A673 (cell line): ENCODE measurements around the gene PPP6R2. TPM values are rescaled to one million over a fixed set of nuclear protein-coding genes. Genes with fewer than 3 reads are reported as not detected.
A peak's percentile ranks its signal among the peaks of the same experiment; 100 is the strongest.

Experiments
- BruUV-seq: library from RNA; stranded (reverse); fragments of 400-500 nt; replicated peaks from 2 replicates; lab custom pipeline; 2021; lab: Mats Ljungman, UMichigan
- CTCF ChIA-PET: fragments of 300-600 bp; sonication (Branson Sonifier 250); formaldehyde crosslinking; loops from one replicate; lab custom pipeline; 2022; ENCODE audit warnings: antibody characterized with exemption; lab: Charles Lee
- POLR2A ChIA-PET: fragments of 300-600 bp; sonication (Branson Sonifier 250); formaldehyde crosslinking; loops from one replicate; lab custom pipeline; 2022; ENCODE audit warnings: antibody characterized with exemption; ENCODE audit not compliant: low non-redundant PET; lab: Charles Lee
- DNase-seq: peaks from one replicate; pipeline ENCODE4 v3.0.0-alpha.2; 2015; ENCODE audit warnings: low spot score
- H3K27ac ChIP-seq: fragments of 200-600 bp; sonication (generic); 2 replicates; pipeline ENCODE4 v1.5.1; 2016; ENCODE audit warnings: mixed run types, low read depth, mild to moderate bottlenecking, mixed read lengths, antibody characterized with exemption, low read length; ENCODE audit not compliant: poor library complexity, severe bottlenecking
- H3K27me3 ChIP-seq: fragments of 200-600 bp; sonication (generic); replicated peaks from 2 replicates; pipeline ENCODE4 v1.6.1; 2017; ENCODE audit warnings: mixed run types, low read depth, mild to moderate bottlenecking, mixed read lengths, antibody characterized with exemption, low read length; ENCODE audit not compliant: insufficient read depth, poor library complexity
- H3K36me3 ChIP-seq: fragments of 200-600 bp; sonication (generic); 2 replicates; pipeline ENCODE4 v1.6.1; 2016; ENCODE audit warnings: mixed run types, mild to moderate bottlenecking, mixed read lengths, antibody characterized with exemption, low read length; ENCODE audit not compliant: insufficient read depth, poor library complexity, severe bottlenecking
- H3K4me1 ChIP-seq: fragments of 200-600 bp; sonication (generic); 2 replicates; pipeline ENCODE4 v1.6.1; 2017; ENCODE audit warnings: mixed run types, mild to moderate bottlenecking, mixed read lengths, antibody characterized with exemption, low read length; ENCODE audit not compliant: insufficient read depth, poor library complexity, severe bottlenecking
- H3K4me3 ChIP-seq: fragments of 200-600 bp; sonication (generic); 2 replicates; pipeline ENCODE4 v1.5.1; 2016; ENCODE audit warnings: low read depth, mixed run types, mild to moderate bottlenecking, mixed read lengths, low read length; ENCODE audit not compliant: poor library complexity, severe bottlenecking
- H3K9me3 ChIP-seq: fragments of 200-600 bp; sonication (generic); 2 replicates; pipeline ENCODE4 v1.6.1; 2016; ENCODE audit warnings: mixed run types, low read depth, mild to moderate bottlenecking, mixed read lengths, antibody characterized with exemption, low read length; ENCODE audit not compliant: poor library complexity, severe bottlenecking
- CTCF ChIP-seq: fragments of 300-800, 200-600 bp; sonication (generic); conservative IDR thresholded peaks from 2 replicates; pipeline ENCODE4 v1.5.1; 2017; ENCODE audit warnings: low read depth, mild to moderate bottlenecking, antibody characterized with exemption, low read length, moderate library complexity, mixed read lengths
- EZH2 ChIP-seq: fragments of 200-600 bp; sonication (generic); IDR thresholded peaks from 2 replicates; pipeline ENCODE4 v1.6.1; 2017; ENCODE audit warnings: borderline replicate concordance, low read depth, mild to moderate bottlenecking, mixed read lengths, antibody characterized with exemption, low read length; ENCODE audit not compliant: poor library complexity, severe bottlenecking
- intact Hi-C: fragments of 100-400 bp; cut with micrococcal nuclease; formaldehyde crosslinking; loops from one replicate; pipeline ENCODE4 v1.10.0; 2022; ENCODE audit not compliant: unreplicated experiment
- total RNA-seq: library from RNA; stranded (reverse); gene quantifications from 2 replicates; pipeline ENCODE4 v1.2.3, GENCODE V29; 2021

The PPP6R2 gene
- total RNA-seq, 1 experiment from 2014 or later: 64.6 TPM

GRCh38 chr22:50294319-50294656 lies 48.8 kb upstream of the PPP6R2 start:
- POLR2A ChIA-PET: no interaction called here
- Histone ChIP-seq H3K4me3 (peak overlapping the region; percentile 41), H3K4me1 (peaks cover 47% of the 10 kb centered on the region), H3K27me3 (no peaks in the 10 kb centered on the region), H3K27ac (peak overlapping the region; percentile 93), H3K36me3 (peaks cover 22% of the 10 kb centered on the region), H3K9me3 (no peaks in the 10 kb centered on the region)
- no TSS peak for BruUV-seq
- no peak for TF ChIP-seq EZH2
- TF ChIP-seq CTCF: no peak
- no peak for DNase-seq
- CTCF ChIA-PET: interaction anchor here (1.1 kb wide), 1 partner anchor 10 kb away, joined by 5 read pairs; no protein-coding TSS in a partner anchor
- intact Hi-C loops: no loop called here

DNA sequence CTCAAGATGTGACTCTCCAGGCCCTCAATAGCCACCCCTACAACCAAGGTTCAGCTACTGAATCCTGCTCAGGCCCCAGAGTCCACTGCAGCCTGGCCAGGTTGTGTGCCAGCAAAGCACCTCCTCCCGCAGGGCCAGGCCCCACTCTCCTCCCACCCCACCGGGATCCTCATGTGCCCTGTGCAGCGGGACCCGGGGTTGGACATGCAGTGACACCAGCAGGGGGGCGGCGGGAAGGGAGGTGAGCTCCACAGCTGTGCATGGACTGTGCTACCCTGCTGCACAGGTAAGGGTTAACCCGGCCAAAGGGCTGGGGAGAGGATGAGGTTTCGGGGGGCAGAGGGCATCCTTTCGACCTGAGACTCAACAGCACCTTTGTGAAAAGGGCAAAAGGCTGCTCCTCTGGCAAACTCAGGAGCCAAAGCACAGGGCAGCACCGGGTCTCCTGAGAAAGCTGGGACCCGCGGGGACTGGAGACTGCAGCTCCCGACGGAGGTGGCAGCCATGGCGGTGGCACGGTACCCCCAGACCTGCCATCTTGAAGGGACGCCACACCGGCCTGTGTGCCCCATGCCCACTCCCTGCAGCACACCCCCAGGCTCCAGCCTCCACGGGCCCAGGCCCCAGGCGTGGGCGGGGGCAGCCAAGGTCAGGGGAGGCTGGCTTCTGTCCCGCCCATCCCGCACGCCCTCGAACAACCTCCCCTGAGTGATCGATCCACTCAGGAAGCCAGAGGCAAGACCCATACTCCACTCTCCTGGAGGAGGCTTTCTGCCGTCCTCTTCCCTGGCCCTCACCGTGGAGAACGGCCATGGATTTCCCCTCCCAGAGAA lies 46.3 kb upstream of the PPP6R2 start:
- CTCF ChIA-PET: interaction anchor here (0.6 kb wide), 1 partner anchor 22 kb away, joined by 3 read pairs; no protein-coding TSS in a partner anchor
- Histone ChIP-seq H3K4me1 (peaks cover 73% of the 10 kb centered on the region), H3K27me3 (no peaks in the 10 kb centered on the region), H3K4me3 (no peak overlapping the region), H3K27ac (peak overlapping the region; percentile 16), H3K36me3 (no peaks in the 10 kb centered on the region), H3K9me3 (no peaks in the 10 kb centered on the region)
- no TSS peak for BruUV-seq
- POLR2A ChIA-PET: interaction anchor here (0.5 kb wide), 1 partner anchor 25 kb away, joined by 3 read pairs; no protein-coding TSS in a partner anchor
- intact Hi-C loops: no loop called here
- TF ChIP-seq CTCF (no peak), EZH2 (no peak)
- DNase-seq: no peak

GRCh38 chr22:50297510-50298265 lies 45.4 kb upstream of the PPP6R2 start:
- no peak for TF ChIP-seq CTCF
- no peak for TF ChIP-seq EZH2
- H3K27me3 ChIP-seq: no peaks in the 10 kb centered on the region
- no peak for DNase-seq
- CTCF ChIA-PET: no interaction called here
- intact Hi-C loops: no loop called here
- POLR2A ChIA-PET: interaction anchor here (0.5 kb wide), 1 partner anchor 24 kb away, joined by 3 read pairs; no protein-coding TSS in a partner anchor
- no TSS peak for BruUV-seq
- no peak overlapping the region for H3K4me3 ChIP-seq
- peak overlapping the region; percentile 57 for H3K27ac ChIP-seq
- peaks cover 75% of the 10 kb centered on the region for H3K4me1 ChIP-seq
- no peaks in the 10 kb centered on the region for H3K36me3 ChIP-seq
- no peaks in the 10 kb centered on the region for H3K9me3 ChIP-seq
